Inferior parietal cortex (tissue), 1 donor: ENCODE data around the gene CHADL.
A peak's percentile ranks its signal among the peaks of the same experiment; 100 is the strongest.

ENCODE experiments used
- DNase-seq: peaks from one replicate; pipeline ENCODE4 v3.0.0-alpha.2; 2016; ENCODE audit errors: extremely low spot score

CHADL gene

DNA sequence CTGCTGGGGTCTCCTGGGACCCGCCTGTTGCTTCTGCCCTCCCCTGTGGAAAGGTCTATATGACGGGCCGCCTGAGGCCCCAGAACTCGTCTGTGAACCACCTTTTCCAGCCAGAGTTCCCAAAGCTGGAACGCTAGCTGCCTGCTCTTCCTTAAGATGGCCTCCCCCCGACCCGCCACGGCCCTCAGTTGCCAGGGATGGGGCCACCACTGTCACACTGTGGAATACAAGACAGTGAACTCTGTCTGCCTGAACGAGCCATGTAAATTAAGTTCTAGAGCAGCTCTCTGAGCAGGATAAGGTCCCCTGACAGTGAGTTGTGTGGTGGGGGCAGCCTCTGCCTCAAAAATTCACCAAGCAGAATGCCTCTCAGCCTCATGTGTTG is 10.3 kb downstream of the CHADL start:
- no peak for DNase-seq

DNA sequence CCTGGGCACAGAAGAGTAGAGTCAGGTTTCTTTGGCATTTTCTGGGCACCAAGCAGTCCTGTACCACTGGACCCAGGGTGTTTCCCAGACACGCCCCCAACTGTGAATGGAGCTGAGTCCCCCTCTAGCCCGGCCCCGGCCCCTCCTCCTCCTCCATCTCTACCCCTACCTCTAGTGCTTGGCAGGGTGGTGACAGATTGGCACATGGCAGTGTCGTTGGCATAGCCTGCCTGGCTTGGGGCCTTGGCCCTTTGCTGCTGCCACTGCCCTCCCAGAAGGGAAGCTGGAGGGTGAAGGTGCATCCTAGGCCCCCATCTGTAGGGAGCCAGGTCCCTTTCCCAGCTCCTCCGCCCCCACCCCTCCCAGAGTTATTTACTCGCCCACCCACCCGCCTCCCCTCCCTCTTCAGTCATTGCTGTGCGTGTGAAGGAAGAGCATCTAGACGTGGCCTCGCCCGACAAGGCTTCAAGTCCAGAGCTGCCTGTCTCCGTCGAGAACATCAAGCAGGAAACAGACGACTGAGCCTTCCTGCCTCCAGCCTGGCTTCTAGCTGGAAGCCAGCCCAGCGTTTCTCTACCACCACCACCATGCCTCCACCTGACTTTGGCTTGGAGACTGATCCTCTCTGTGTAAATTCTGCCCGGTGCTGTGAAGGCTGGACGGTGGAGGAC is 10.9 kb downstream of the CHADL start:
- no peak for DNase-seq

GRCh38 chr22:41229215-41229614 is 11.5 kb downstream of the CHADL start:
- no peak for DNase-seq

DNA sequence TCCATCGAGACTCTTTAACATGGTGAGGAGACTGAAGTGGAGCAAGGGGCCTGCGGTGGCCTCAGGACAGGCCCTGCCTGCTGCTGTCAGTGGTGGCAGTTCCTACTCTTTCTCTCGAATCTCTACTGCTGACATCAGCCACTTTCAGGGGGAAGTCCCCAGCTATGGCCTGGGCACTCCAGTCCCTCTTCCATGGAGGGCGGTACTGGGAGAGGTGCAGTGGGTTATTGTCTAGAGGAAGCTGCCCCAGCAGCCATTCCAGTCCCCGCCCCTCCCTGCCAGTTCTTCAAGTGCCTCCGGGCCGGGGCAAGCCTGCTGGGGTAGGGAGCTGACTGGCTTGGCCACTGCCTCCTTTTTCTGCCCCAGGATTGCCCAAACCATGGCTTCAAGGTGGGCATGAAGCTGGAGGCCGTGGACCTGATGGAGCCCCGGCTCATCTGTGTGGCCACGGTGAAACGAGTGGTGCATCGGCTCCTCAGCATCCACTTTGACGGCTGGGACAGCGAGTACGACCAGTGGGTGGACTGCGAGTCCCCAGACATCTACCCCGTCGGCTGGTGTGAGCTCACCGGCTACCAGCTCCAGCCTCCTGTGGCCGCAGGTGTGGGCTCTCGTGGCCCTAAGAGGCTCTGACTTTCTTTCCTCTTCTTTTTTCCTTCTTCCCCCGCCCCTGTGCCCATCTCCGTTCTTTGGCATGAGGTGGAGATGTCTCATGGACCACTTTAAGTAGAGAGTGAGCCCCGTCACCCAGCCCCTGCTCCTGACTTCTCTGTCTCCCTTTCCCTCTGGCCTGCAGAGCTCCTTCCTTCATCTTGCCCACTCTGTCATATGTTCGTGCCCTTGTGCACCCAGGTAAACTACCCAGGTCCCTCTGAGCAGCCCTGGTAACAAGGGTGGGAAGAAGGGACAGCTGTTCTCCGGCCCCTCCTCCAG is 13.7 kb downstream of the CHADL start:
- DNase-seq, result no peak

DNA sequence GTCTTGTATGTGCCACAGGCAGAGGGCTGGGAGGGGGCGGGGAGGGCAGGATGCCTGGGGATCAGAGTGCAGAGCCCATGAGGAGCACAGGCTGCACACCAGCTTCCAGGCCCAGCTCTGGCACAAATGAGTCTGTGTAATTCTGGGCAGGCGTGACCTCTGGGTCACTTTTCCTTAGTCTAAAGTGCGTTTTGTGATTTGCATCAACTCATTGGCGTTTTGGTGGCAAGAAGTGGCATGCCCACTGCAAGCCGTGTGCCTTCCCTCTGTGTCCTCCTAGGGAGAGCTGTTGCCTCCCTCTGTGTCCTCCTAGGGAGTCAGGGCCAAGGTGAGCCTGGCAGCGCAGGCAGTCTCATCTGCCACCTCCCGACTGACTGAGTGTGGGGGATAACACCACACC is 17.2 kb downstream of the CHADL start:
- DNase-seq, result no peak

DNA sequence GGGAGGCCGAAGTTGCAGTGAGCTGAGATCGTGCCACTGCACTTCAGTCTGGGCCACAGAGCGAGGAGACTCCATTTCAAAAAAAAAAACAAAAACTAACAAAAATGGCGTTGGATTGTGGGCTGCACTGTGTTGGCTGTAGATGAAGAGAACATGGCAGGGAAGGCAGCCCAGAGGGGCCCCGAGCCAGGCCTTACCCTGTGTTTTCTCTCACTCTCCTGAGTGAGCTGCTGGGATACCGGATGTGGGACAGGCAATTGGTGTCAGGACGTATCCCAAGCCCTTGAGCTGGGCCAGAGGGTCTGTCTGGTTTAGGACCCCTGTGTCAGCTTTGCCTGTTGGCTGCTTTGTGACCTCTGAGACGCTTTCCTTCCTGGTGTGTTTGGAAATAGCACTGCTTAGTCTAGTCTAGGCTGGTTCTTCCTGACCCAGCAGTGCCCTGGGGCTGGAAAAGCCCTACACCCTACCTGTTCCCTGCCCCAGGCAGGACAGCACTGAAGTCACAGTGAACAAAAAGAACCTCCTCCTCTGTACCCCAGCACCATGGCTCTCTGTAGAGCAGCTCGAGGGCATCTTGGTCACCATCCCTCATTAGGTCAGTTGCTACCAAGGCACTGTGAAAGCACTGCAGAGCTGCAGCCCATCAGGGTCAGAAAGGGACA is 17.8 kb downstream of the CHADL start:
- no peak for DNase-seq

- DNase-seq, result peak; percentile 38
Observed at GRCh38 chr22:41217553-41218157, 23.1 kb downstream of the CHADL start.

DNA sequence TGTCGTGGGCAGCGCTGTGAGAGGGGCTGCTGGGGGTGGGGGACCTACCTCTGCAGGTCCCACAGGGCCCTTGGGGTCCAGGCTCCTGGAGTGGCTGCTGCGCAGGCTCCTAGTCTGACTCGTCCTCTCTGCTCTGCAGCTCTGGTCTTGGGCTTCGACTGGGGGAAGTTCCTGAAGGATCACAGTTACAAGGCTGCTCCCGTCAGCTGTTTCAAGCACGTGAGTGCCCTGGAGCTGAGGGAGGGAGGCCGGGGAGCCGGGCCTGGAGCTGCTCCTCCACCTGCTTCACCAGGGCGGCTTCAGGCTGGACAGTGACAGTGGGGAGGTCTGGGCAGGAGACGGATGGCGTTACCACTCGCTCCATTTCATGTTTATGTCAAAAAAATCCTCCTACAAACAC is 23.7 kb downstream of the CHADL start:
- DNase-seq, result no peak

DNA sequence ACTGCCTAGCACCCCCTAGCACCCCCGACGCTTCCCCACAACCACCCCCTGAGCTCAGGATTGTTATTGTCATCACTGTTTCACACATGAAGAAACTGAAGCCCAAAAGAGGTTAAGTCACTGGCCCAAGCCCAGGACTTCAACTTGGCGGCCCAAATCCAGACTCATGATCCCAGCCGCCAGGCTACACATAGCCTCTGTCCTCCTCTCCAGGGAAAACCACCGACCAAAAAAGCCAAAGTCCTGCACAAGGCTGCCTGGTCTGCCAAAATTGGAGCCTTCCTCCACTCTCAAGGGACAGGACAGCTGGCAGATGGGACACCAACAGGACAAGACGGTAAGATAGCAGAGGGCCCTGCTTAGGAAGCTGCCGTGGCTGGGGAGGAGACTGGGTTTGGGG is 24.8 kb downstream of the CHADL start:
- DNase-seq, result no peak

- DNase-seq, result no peak
Observed at GRCh38 chr22:41215409-41215808, 25.3 kb downstream of the CHADL start.

- DNase-seq, result no peak
Observed at GRCh38 chr22:41206719-41207118, 34.0 kb downstream of the CHADL start.

DNA sequence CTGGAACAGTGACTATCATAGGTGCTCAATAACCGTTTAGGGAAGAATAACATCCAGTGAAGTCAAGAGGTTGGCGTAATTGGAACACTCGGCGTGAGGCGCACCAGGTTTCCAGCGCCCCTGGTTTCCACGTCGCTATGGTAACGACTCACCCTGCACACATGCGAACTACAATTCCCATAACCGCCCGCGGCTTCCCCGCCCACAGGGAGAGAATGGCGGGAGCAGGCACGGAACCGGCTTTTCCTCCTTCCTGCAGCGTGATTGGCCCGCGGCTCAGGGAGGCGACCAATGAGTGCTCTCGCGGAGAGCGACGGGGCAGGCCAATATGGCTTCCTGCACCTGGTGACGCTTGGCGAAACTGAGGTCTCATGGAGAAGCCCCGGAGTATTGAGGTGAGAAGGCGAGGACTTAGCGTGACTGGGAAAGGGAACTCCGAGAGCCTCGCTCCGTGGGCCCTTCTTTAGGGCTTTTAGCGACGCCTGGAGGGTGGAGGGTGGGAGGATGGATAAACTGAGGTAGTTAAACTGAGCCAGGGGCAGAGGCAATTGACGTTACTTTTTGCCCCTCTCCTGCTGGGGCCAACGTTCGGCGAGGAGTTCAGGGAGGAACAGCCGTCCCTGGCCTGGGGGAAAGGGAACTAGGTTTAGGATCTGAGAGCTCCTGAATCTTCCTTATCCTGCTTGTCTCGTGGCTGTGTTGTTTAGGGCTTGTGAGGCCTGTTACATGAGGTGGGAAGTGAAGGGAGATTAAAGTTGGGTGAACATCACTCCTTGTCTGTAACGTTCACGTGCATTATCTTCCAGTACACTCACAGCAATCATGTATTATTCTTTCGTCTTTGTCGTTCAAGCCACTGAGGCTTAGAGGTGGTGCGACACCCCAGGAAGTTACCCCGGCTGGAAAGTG is 35.5 kb downstream of the CHADL start, which contains the start of gene L3MBTL2:
Gene L3MBTL2, plus strand, starts transcription at position 321 of the 909 bp plus-strand sequence. Its CDS starts 51 bp downstream, at position 372.
- peak; percentile 99 for DNase-seq

- DNase-seq, result no peak
Observed at GRCh38 chr22:41204066-41204465, 36.7 kb downstream of the CHADL start.

- DNase-seq, result no peak
Observed at GRCh38 chr22:41203118-41203517, 37.6 kb downstream of the CHADL start.

DNA sequence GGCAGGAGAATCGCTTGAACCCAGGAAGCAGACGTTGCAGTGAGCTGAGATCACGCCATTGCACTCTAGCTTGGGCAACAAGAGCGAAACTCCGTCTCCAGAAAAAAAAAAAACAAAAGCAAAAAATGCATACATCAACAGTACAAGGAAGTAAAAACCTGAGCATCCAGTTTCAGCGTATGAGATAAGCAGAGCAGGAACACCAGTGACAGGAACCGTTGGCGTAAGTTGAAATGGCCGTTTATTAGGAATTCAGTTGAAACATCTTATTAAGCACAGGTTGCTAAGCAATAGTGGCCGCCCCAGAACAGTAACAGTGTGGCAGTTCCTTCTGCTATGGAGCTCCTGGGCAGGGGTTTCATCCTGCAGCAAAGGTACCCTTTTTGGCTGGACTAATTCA is 39.6 kb downstream of the CHADL start:
- DNase-seq, result no peak

DNA sequence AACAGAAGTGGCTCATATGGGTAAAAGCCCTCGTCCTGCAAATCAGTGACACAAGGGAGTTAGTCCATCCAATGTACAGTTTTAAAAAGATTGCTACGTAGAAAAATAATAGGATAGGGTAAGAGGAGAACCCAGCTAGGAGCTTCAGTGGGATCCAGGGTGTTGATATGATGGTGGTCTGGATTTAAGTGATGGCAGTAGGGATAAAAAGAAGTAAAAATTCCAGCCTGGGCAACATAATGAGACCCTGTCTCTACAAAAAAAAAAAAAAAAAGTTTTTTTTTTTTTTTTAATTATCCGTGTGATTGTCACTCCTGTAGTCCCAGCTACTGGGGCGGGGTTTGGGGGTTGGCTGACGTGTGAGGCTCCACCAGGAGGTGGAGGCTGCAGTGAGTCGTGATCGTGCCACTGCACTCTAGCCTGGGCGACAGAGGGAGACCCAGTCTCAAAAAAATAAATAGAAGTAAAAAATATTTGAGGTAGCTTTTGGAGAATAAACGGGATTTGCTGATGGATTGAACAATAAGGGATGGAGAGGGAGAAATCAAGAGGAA is 42.6 kb downstream of the CHADL start:
- DNase-seq, result no peak

GRCh38 chr22:41197038-41197972 is 43.4 kb downstream of the CHADL start:
- DNase-seq, result peak; percentile 81

DNA sequence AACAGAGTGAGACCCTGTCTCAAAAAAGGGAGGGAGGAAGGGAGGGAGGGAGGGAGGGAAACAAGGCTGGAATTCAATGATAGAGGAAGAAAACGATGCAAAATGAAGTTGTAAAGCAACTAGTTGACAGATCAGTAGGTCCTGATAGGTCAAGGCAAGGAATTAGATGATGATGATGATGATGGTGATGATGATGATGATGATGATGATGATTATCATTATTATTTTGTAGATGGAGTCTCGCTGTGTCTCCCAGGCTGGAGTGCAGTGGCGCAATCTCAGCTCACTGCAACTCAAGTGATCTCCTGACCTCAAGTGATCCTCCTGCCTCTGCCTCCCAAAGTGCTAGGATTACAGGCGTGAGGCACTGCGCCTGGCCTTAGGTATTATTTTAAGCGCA is 46.9 kb downstream of the CHADL start:
- DNase-seq, result no peak

DNA sequence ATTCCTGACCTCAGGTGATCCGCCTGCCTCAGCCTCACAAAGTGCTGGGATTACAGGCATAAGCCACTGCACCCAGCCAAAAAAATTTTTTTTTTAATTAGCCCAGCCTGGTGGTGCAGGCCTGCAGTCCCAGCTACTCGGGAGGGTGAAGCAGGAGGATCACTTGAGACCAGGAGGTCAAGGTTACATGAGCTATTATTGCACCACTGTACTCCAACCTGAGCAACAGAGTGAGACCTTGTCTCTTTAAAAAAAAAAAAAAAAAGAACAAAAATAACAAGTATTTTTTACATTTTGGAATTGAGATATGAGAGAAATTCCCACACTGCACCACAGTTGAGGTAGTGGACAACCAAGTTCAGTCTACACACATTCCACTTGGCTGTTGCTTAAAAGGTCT is 49.3 kb downstream of the CHADL start:
- DNase-seq, result no peak

- DNase-seq, result no peak
Observed at GRCh38 chr22:41184679-41185078, 56.1 kb downstream of the CHADL start.
